HEK293 (cell line): ENCODE data around the gene SLC26A6.

Source experiments
- CTCF ChIA-PET: fragments of 350-600 bp; formaldehyde crosslinking; extraction: SDS; loops from one replicate; lab custom pipeline; 2021; ENCODE audit warnings: antibody characterized with exemption; lab: Yijun Ruan, JAX
- POLR2A ChIA-PET: fragments of 300-600 bp; formaldehyde crosslinking; extraction: SDS; loops from one replicate; lab custom pipeline; 2020; ENCODE audit warnings: antibody characterized with exemption, inconsistent platforms; lab: Yijun Ruan, JAX
- H3K27ac ChIP-seq: fragments of 200-500 bp; sonication (Bioruptor generic); 2 replicates; pipeline ENCODE4 v1.5.1; 2014; ENCODE audit warnings: low read depth, low read length, control low read depth, inconsistent platforms; ENCODE audit errors: extremely low read depth
- H3K36me3 ChIP-seq, 2 experiments: fragments of 200-500 bp in 1 of 2; sonication (Bioruptor generic) in 1 of 2; 1 replicate in 1 of 2; 2 replicates in 1 of 2; pipeline ENCODE4 v1.5.1; 2014 to 2017; ENCODE audit warnings: inconsistent platforms in 2 of 2, low read length in 2 of 2; ENCODE audit not compliant: control insufficient read depth in 2 of 2, insufficient read depth in 1 of 2
- H3K4me1 ChIP-seq: fragments of 200-500 bp; sonication (Bioruptor generic); 2 replicates; pipeline ENCODE4 v1.5.1; 2014; ENCODE audit warnings: mild to moderate bottlenecking, low read length, inconsistent platforms; ENCODE audit not compliant: control insufficient read depth, insufficient read depth
- H3K4me3 ChIP-seq: 2 replicates; pipeline ENCODE4 v1.5.1; 2011; ENCODE audit warnings: low read depth, mild to moderate bottlenecking, control low read depth, low read length, moderate library complexity
- H3K9me3 ChIP-seq: fragments of 200-500 bp; sonication (Bioruptor generic); 2 replicates; pipeline ENCODE4 v1.5.1; 2014; ENCODE audit warnings: low read depth, low read length, inconsistent platforms; ENCODE audit not compliant: control insufficient read depth, insufficient read depth
- CTCF ChIP-seq: fragments of 450-650 bp; formaldehyde crosslinking; IDR thresholded peaks from 2 replicates; pipeline ENCODE4 v1.5.1; 2016; ENCODE audit warnings: missing biosample characterization, missing genetic modification characterization
- GFI1B ChIP-seq: fragments of 450-650 bp; formaldehyde crosslinking; IDR thresholded peaks from 2 replicates; pipeline ENCODE4 v1.5.1; 2016; ENCODE audit warnings: missing biosample characterization, missing genetic modification characterization
- HOXC10 ChIP-seq: sonication (generic); formaldehyde crosslinking; IDR thresholded peaks from 2 replicates; pipeline ENCODE4 v1.8.1; 2023; ENCODE audit warnings: mild to moderate bottlenecking, missing genetic modification reagents
- PATZ1 ChIP-seq: fragments of 450-650 bp; formaldehyde crosslinking; IDR thresholded peaks from 2 replicates; pipeline ENCODE4 v1.5.1; 2016; ENCODE audit warnings: missing biosample characterization, missing genetic modification characterization
- SETDB1 ChIP-seq: IDR thresholded peaks from one replicate; pipeline ENCODE4 v1.6.1; 2017; ENCODE audit warnings: mild to moderate bottlenecking, low read length, moderate library complexity, mixed read lengths; ENCODE audit not compliant: insufficient read length
- TRIM28 ChIP-seq: IDR thresholded peaks from 2 replicates; pipeline ENCODE4 v1.6.1; 2011; ENCODE audit warnings: low read length, control low read depth, borderline replicate concordance
- ZNF354C ChIP-seq: fragments of 450-650 bp; formaldehyde crosslinking; IDR thresholded peaks from 2 replicates; pipeline ENCODE4 v1.5.1; 2016; ENCODE audit warnings: missing biosample characterization, missing genetic modification characterization, low read depth, borderline replicate concordance
- ZNF433 ChIP-seq: fragments of 450-650 bp; formaldehyde crosslinking; IDR thresholded peaks from 2 replicates; pipeline ENCODE4 v1.5.1; 2016; ENCODE audit warnings: missing biosample characterization, missing genetic modification characterization, low read depth
- ZNF488 ChIP-seq: fragments of 450-650 bp; formaldehyde crosslinking; IDR thresholded peaks from 2 replicates; pipeline ENCODE4 v1.5.1; 2016; ENCODE audit warnings: missing biosample characterization, missing genetic modification characterization
- ZNF585B ChIP-seq: fragments of 450-650 bp; formaldehyde crosslinking; IDR thresholded peaks from 2 replicates; pipeline ENCODE4 v1.5.1; 2016; ENCODE audit warnings: missing biosample characterization, missing genetic modification characterization
- ZXDB ChIP-seq: fragments of 450-650 bp; formaldehyde crosslinking; IDR thresholded peaks from 2 replicates; pipeline ENCODE4 v1.5.1; 2016; ENCODE audit warnings: missing biosample characterization, missing genetic modification characterization

The SLC26A6 gene

GRCh38 chr3:48619541-48620524 is 15.4 kb downstream of the SLC26A6 start (continued):
- TF ChIP-seq PATZ1 (tag by site-specific recombination), result no peak
- no peak for TF ChIP-seq CTCF (tag by site-specific recombination)
- TF ChIP-seq HOXC10 (CRISPR knock-in tag), result no peak
- TF ChIP-seq ZNF585B (tag by site-specific recombination), result no peak
- TF ChIP-seq, all 188 proteins: peak for 0

GRCh38 chr3:48617559-48617958 is 17.7 kb downstream of the SLC26A6 start:
- Histone ChIP-seq H3K4me3 (no peak overlapping the region), H3K4me1 (no peaks in the 10 kb centered on the region), H3K9me3 (no peaks in the 10 kb centered on the region), H3K36me3 (no peaks in the 10 kb centered on the region)
- POLR2A ChIA-PET, result no interaction called here
- CTCF ChIA-PET, result no interaction called here
- TF ChIP-seq TRIM28 (peak; percentile 75; the same call in 1 of the 2 replicates), SETDB1 (peak; percentile 97), ZNF354C (tag by site-specific recombination) (no peak)
- TF ChIP-seq, all 188 proteins: peak for 2
- H3K27ac ChIP-seq, result no peak overlapping the region

GRCh38 chr3:48614044-48614443 is 21.2 kb downstream of the SLC26A6 start:
- CTCF ChIA-PET, result no interaction called here
- Histone ChIP-seq H3K9me3 (no peaks in the 10 kb centered on the region), H3K36me3 (no peaks in the 10 kb centered on the region), H3K4me3 (no peak overlapping the region), H3K27ac (no peak overlapping the region), H3K4me1 (no peaks in the 10 kb centered on the region)
- POLR2A ChIA-PET, result interaction anchor here (0.6 kb wide), 1 partner anchor 265 kb away, joined by 4 read pairs; no protein-coding TSS in a partner anchor
- TF ChIP-seq GFI1B (tag by site-specific recombination) (no peak), ZNF488 (tag by site-specific recombination) (no peak)

GRCh38 chr3:48612309-48612708 is 23.0 kb downstream of the SLC26A6 start:
- no peak overlapping the region for H3K4me3 ChIP-seq
- H3K4me1 ChIP-seq, result no peaks in the 10 kb centered on the region
- POLR2A ChIA-PET, result interaction anchor here (0.7 kb wide), 1 partner anchor 50 kb away, joined by 3 read pairs; no protein-coding TSS in a partner anchor
- no peak for TF ChIP-seq ZNF433 (tag by site-specific recombination)
- TF ChIP-seq ZXDB, result no peak
- no peaks in the 10 kb centered on the region for H3K9me3 ChIP-seq
- peaks cover 6 to 9% of the 10 kb centered on the region in 2 experiments; a peak in 2 of 3 replicates for H3K36me3 ChIP-seq
- no peak overlapping the region for H3K27ac ChIP-seq
- CTCF ChIA-PET, result interaction anchor here (0.6 kb wide), 1 partner anchor 593 kb away, joined by 3 read pairs; no protein-coding TSS in a partner anchor
